Hypothalamus (tissue), 51 donors: Measurements from ENCODE around the gene FAM171A1.

Experiments
- DNase-seq, 51 donors: peaks; one replicate each; lab custom pipeline; 2025; lab: John Stamatoyannopoulos, UW

The FAM171A1 gene

DNA sequence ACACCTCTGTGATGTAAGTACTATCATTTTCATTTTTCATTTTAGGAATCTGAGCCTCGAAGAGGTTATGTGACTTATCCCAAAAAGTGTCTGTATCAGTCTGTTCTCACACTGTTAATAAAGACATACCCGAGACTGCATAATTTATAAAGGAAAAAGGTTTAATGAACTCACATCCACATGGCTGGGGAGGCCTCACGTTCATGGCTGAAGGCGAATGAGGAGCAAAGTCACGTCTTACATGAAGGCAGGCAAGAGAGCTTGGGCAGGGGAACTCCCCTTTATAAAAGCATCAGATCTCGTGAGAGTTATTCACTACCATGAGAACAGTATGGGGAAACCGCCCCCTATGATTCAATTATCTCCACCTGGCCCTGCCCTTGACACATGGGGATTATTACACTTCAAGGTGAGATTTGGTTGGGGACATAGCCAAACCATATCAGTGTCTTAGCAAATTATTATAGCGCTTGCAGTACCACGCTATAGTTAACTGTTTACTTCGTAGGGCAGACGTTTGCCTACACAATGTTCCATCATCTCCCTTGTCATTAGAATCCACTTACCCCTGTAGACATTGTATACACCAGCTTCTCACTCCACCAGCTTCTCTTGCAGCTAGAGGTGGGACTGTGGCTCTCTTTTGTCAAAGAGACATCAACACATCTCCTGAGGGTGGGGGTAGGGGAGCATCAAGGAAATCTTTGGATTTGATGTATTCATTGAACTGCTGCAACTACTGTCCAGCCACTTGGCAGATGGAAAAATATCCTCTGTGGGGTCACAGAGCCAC is 187.2 kb downstream of the FAM171A1 start:
- DNase-seq = no peak

DNA sequence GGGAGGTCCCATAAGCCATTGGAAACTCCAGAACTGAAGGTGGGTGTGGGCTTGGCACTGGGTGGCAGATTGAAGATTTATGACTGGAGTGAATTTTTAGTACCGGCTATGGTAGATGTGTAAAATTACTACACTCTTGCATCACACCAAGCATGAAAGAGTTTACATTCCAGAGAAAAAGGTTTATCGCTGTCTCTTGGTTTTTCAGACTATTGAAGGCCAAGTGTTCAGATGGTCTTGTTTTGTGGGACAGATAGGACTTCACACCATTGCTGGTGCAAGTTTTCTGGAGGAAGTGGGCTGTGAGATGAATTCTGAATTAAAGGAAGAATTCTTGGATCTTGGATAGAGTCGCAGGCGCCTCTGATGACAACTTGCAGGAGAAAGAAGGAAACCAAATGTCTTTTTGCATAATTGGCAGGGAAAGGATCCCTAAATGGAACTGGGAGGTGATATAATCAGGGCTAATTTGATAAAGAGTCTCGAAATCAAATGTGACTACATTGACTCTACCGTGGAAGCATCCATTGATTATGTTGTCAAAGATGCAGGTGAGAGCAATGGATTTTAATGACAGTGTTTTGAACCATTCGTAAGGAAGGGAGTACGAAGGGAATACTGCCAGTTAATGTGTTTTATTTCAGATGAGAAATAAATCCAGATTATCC is 188.4 kb downstream of the FAM171A1 start:
- peak in 1 of 51 donors; percentile 34 for DNase-seq

GRCh38 chr10:15181576-15182156 is 189.4 kb downstream of the FAM171A1 start:
- DNase-seq = no peak

DNA sequence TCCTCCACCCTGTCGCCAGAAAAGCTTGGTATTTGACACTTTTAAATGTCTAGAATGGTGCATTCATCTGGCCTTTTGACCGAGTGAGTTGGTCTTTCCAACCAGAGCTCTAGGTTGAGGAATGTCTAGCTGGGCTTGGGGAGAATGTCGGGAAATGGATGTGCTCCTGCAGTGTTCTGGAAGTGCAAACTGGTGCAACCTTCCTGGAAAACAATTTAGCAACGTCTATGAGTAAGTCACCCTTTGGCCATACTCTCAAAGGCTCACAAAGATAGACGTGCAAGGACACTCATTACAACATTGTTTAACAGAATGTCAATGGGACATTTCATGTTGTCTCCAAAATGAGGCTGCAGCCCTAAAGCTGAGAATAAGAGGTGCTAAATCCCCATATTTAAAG is 190.4 kb downstream of the FAM171A1 start:
- DNase-seq = no peak

GRCh38 chr10:15176269-15176668 is 194.8 kb downstream of the FAM171A1 start:
- DNase-seq = no peak

- no peak for DNase-seq
Measured at GRCh38 chr10:15175587-15175986, 195.5 kb downstream of the FAM171A1 start.

DNA sequence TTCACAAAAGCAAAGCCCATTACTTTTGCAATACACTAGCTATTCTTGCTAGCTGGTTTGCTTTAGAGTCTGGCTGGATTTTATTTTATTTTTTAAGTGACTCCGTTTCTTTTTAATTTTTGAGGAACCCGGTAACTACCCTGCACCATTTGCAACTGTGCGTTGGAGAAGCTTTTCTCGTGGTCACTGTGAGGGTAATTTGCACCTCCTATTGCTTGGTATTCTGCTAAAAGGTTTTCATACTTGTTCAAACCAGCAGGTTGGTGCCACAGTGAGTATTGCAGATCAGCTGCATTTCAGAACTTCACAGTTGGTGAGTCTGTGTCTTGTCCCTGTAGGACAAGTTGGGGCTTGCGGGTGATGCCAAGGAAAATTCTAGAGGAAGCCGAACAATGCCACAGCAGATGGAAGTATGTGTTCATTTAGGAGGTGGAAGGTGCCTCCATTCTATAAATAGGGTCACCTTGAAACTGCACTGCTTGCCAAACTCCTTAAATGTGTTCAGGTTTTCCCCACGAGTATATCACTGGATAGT is 198.7 kb downstream of the FAM171A1 start:
- no peak for DNase-seq

GRCh38 chr10:15169555-15170401 is 201.3 kb downstream of the FAM171A1 start:
- DNase-seq = peak in 1 of 51 donors; percentile 15

- DNase-seq = peak; percentile 44 to 100 (median 95)
Measured at GRCh38 chr10:15168786-15169554, 202.1 kb downstream of the FAM171A1 start.

DNA sequence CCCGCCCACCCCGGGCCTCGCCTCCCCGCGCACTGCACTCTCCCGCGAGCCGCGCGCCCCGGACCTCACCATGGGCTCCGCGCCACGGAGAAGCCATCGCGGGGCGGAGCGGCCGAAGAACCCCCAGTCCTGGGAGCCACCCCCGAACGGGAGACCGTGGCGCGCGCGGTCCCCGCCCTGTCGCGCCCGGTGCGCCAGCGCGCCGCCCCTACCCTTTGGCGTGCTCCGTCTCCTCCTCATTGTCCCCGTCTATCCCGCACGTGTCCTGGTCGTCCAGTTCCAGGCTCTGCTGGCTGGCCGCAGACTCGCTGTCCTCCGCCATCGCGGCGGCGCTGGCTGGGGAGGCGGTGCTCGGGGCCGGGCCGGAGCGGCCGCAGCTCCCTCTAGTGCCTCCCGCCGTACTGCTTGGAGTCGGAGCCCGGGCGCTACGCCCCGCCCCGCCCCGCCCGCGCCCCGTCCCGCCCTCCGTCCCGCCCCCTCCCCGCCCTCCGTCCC is 202.8 kb downstream of the FAM171A1 start, which contains the start of gene NMT2:
TSS of gene NMT2 (minus strand) at position 403 of the 495 bp plus-strand sequence. CDS start at position 322, 81 bp downstream.
- DNase-seq = peak in 28 of 51 donors; percentile 20 to 97 (median 89)

- DNase-seq = peak in 40 of 51 donors; percentile 6 to 66 (median 47)
Measured at GRCh38 chr10:15167411-15168290, 203.4 kb downstream of the FAM171A1 start.

GRCh38 chr10:15166325-15166724 is 204.8 kb downstream of the FAM171A1 start:
- no peak for DNase-seq

- no peak for DNase-seq
Measured at GRCh38 chr10:15163253-15163828, 207.7 kb downstream of the FAM171A1 start.
